Tongue (tissue), 2 donors: Measurements from ENCODE around the gene BLZF1. TPM values are rescaled to one million over a fixed set of nuclear protein-coding genes. Genes with fewer than 3 reads are reported as not detected.
"Not testable (repeated sequence)": the region's sequence is repeated elsewhere in the genome, so short reads cannot be mapped to it uniquely, and the experiment has no call there.

Source experiments
- DNase-seq: peaks from one replicate; pipeline ENCODE4 v3.0.0-alpha.2; 2015
- total RNA-seq: library from RNA; depleted of rRNA; stranded (reverse); fragments of >200 nt; gene quantifications from one replicate; pipeline ENCODE4 v1.2.3, GENCODE V29; 2014

BLZF1 gene
- 32.2 TPM for total RNA-seq

- peak; percentile 99 for DNase-seq
These were observed at the start of gene BLZF1, which contains the start of gene NME7 for GRCh38 chr1:169367686-169368405. Gene BLZF1, plus strand, starts transcription at chr1:169368195. Its CDS starts 1,328 bp downstream, at chr1:169369523. Gene NME7, minus strand, starts transcription at chr1:169367797. Its CDS starts 87 bp downstream, at chr1:169367710.

GRCh38 chr1:169318536-169319244 is 49.3 kb upstream of the BLZF1 start:
- DNase-seq: peak; percentile 40

- no peak for DNase-seq
These were observed 46.5 kb upstream of the BLZF1 start for GRCh38 chr1:169321539-169321938.

GRCh38 chr1:169322138-169322537 is 45.9 kb upstream of the BLZF1 start:
- no peak for DNase-seq

GRCh38 chr1:169325117-169325516 is 42.9 kb upstream of the BLZF1 start:
- no peak for DNase-seq

GRCh38 chr1:169326261-169326955 is 41.6 kb upstream of the BLZF1 start:
- DNase-seq: no peak

- DNase-seq: no peak
These were observed 41.1 kb upstream of the BLZF1 start for GRCh38 chr1:169326956-169327268.

GRCh38 chr1:169327875-169328274 is 40.1 kb upstream of the BLZF1 start:
- no peak for DNase-seq

GRCh38 chr1:169329383-169329782 is 38.6 kb upstream of the BLZF1 start:
- no peak for DNase-seq

GRCh38 chr1:169330927-169331326 is 37.1 kb upstream of the BLZF1 start:
- DNase-seq: no peak

- not testable (repeated sequence) for DNase-seq
These were observed 33.3 kb upstream of the BLZF1 start for GRCh38 chr1:169334727-169335126.

GRCh38 chr1:169336947-169337715 is 30.9 kb upstream of the BLZF1 start:
- DNase-seq: not testable (repeated sequence)

- DNase-seq: no peak
These were observed 29.4 kb upstream of the BLZF1 start for GRCh38 chr1:169338617-169339016.

- DNase-seq: no peak
These were observed 28.2 kb upstream of the BLZF1 start for GRCh38 chr1:169339773-169340172.

GRCh38 chr1:169340882-169341281 is 27.1 kb upstream of the BLZF1 start:
- no peak for DNase-seq

- DNase-seq: not testable (repeated sequence)
These were observed 25.9 kb upstream of the BLZF1 start for GRCh38 chr1:169342096-169342495.

- no peak for DNase-seq
These were observed 22.5 kb upstream of the BLZF1 start for GRCh38 chr1:169345511-169345910.

GRCh38 chr1:169346036-169346589 is 21.9 kb upstream of the BLZF1 start:
- no peak for DNase-seq

GRCh38 chr1:169347688-169348382 is 20.2 kb upstream of the BLZF1 start:
- no peak for DNase-seq

GRCh38 chr1:169348383-169349036 is 19.5 kb upstream of the BLZF1 start:
- DNase-seq: peak; percentile 84

GRCh38 chr1:169360415-169360814 is 7.6 kb upstream of the BLZF1 start:
- DNase-seq: no peak
